NOMO-1 treated with dmso at 0.1 percent for 144 hours (cell line): ENCODE data around the gene MKKS.
A peak's percentile ranks its signal among the peaks of the same experiment; 100 is the strongest.

Experiments used
- DNase-seq: peaks from one replicate; lab custom pipeline; 2025; ENCODE audit not compliant: unreplicated experiment; lab: John Stamatoyannopoulos, UW

Gene MKKS

GRCh38 chr20:10433623-10434466, at the start of gene MKKS:
Gene MKKS (minus strand): TSS chr20:10434222. CDS start chr20:10413514, 20,708 bp downstream.
- peak; percentile 75 for DNase-seq

GRCh38 chr20:10483691-10484090, 49.7 kb upstream of the MKKS start:
- no peak for DNase-seq

GRCh38 chr20:10481676-10482075, 47.7 kb upstream of the MKKS start:
- no peak for DNase-seq

GRCh38 chr20:10478930-10479329, 44.9 kb upstream of the MKKS start:
- no peak for DNase-seq

GRCh38 chr20:10478205-10478604, 44.2 kb upstream of the MKKS start:
- DNase-seq: no peak

GRCh38 chr20:10476319-10476724, 42.3 kb upstream of the MKKS start:
- peak; percentile 38 for DNase-seq

- no peak for DNase-seq
Observed at GRCh38 chr20:10475225-10475624, 41.2 kb upstream of the MKKS start.

- no peak for DNase-seq
Observed at GRCh38 chr20:10474606-10475184, 40.7 kb upstream of the MKKS start.

- DNase-seq: no peak
Observed at GRCh38 chr20:10472871-10473270, 38.8 kb upstream of the MKKS start.

- no peak for DNase-seq
Observed at GRCh38 chr20:10470276-10470675, 36.3 kb upstream of the MKKS start.

GRCh38 chr20:10469599-10469998, 35.6 kb upstream of the MKKS start:
- DNase-seq: peak; percentile 48

- DNase-seq: no peak
Observed at GRCh38 chr20:10469056-10469455, 35.0 kb upstream of the MKKS start.

GRCh38 chr20:10468340-10468845, 34.4 kb upstream of the MKKS start:
- no peak for DNase-seq

- DNase-seq: no peak
Observed at GRCh38 chr20:10467681-10468339, 33.8 kb upstream of the MKKS start.

- no peak for DNase-seq
Observed at GRCh38 chr20:10466855-10467254, 32.8 kb upstream of the MKKS start.

- DNase-seq: no peak
Observed at GRCh38 chr20:10466325-10466724, 32.3 kb upstream of the MKKS start.

GRCh38 chr20:10465135-10465534, 31.1 kb upstream of the MKKS start:
- no peak for DNase-seq

- DNase-seq: no peak
Observed at GRCh38 chr20:10463622-10464021, 29.6 kb upstream of the MKKS start.

- DNase-seq: no peak
Observed at GRCh38 chr20:10462516-10462915, 28.5 kb upstream of the MKKS start.

GRCh38 chr20:10461495-10461894, 27.5 kb upstream of the MKKS start:
- no peak for DNase-seq

- no peak for DNase-seq
Observed at GRCh38 chr20:10454151-10454750, 20.2 kb upstream of the MKKS start.
